ENCODE results near the gene JMJD4.

JMJD4 gene

DNA sequence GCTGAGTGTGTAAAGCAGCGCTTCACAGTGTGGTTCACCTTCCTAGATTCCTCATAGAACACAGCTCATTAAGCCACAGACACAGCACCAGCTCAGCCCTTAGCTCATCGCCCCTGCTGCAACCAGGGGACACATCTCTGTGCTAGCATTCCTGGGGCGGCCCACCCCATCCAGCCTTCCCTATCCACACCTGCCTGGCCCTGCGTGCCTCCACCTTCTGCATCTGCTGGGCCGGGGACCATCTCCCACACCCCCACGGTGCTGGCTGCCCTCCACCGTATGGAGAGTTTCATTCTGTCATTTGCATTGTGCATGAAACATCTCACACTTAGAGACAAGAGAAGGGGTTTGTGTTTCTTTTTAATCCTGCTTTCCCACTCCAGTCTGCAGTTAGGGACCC is 44.6 kb upstream of the JMJD4 start:
- Histone ChIP-seq H3K27me3 (ENCODE audit: insufficient read depth, low read depth) (no peaks in the 10 kb centered on the region), H3K36me3 (ENCODE audit: insufficient read depth) (0 out of 2 replicates have a peak, but pooled peaks cover 3% of the 10 kb centered on the region)
- TF ChIP-seq, protein P1, sequence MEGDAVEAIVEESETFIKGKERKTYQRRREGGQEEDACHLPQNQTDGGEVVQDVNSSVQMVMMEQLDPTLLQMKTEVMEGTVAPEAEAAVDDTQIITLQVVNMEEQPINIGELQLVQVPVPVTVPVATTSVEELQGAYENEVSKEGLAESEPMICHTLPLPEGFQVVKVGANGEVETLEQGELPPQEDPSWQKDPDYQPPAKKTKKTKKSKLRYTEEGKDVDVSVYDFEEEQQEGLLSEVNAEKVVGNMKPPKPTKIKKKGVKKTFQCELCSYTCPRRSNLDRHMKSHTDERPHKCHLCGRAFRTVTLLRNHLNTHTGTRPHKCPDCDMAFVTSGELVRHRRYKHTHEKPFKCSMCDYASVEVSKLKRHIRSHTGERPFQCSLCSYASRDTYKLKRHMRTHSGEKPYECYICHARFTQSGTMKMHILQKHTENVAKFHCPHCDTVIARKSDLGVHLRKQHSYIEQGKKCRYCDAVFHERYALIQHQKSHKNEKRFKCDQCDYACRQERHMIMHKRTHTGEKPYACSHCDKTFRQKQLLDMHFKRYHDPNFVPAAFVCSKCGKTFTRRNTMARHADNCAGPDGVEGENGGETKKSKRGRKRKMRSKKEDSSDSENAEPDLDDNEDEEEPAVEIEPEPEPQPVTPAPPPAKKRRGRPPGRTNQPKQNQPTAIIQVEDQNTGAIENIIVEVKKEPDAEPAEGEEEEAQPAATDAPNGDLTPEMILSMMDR (conservative IDR thresholded peaks at IDR 0.05; ENCODE audit: low read depth, low read length): no peak

DNA sequence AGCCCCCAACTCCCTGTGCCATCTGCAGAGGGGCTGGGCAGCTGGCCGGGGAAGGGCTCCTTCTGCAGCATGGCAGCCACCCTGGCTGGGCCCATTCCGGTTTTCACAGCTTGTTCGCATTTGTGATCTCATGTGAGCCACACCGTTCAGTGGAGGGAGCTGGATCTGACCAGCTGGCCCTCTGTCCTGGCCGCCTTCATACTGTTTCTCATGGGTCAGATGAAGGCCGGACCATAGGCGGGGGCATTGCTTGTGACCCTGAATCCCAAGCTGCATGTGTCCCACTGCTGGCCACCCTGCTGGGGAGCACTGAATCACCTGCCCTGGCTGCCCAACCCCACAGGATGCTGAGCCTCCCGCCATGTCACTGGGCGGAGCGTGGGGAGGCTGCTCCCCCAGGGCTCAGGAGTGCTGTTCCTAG is 43.9 kb upstream of the JMJD4 start:
- Histone ChIP-seq H3K79me2 (ENCODE audit: insufficient read depth, low read depth) (no peaks in the 10 kb centered on the region), H3K9ac (no peak overlapping the region), H3K27ac (no peak overlapping the region), H4K20me1 (ENCODE audit: insufficient read depth) (no peaks in the 10 kb centered on the region), H3K4me2 (no peak overlapping the region), H3K27me3 (ENCODE audit: insufficient read depth, low read depth) (no peaks in the 10 kb centered on the region), H3K4me1 (ENCODE audit: low read depth, poor library complexity, severe bottlenecking) (no peaks in the 10 kb centered on the region), H3K36me3 (ENCODE audit: insufficient read depth) (0 out of 2 replicates have a peak, but pooled peaks cover 3% of the 10 kb centered on the region), H2AFZ (ENCODE audit: low read depth) (no peak overlapping the region), H3K4me3 (IDR thresholded peaks at IDR 0.05; ENCODE audit: insufficient read depth, low read depth, low read length) (no peak overlapping the region)
- TF ChIP-seq, protein P1 (conservative IDR thresholded peaks at IDR 0.05; ENCODE audit: low read depth, low read length): no peak

More for the DNA sequence above, 44.6 kb upstream of the JMJD4 start:
- Histone ChIP-seq H2AFZ (ENCODE audit: low read depth) (no peak overlapping the region), H3K4me3 (IDR thresholded peaks at IDR 0.05; ENCODE audit: insufficient read depth, low read depth, low read length) (no peak overlapping the region), H3K9ac (no peak overlapping the region), H3K4me2 (no peak overlapping the region), H3K79me2 (ENCODE audit: insufficient read depth, low read depth) (no peaks in the 10 kb centered on the region), H4K20me1 (ENCODE audit: insufficient read depth) (no peaks in the 10 kb centered on the region), H3K4me1 (ENCODE audit: low read depth, poor library complexity, severe bottlenecking) (no peaks in the 10 kb centered on the region), H3K27ac (no peak overlapping the region)

DNA sequence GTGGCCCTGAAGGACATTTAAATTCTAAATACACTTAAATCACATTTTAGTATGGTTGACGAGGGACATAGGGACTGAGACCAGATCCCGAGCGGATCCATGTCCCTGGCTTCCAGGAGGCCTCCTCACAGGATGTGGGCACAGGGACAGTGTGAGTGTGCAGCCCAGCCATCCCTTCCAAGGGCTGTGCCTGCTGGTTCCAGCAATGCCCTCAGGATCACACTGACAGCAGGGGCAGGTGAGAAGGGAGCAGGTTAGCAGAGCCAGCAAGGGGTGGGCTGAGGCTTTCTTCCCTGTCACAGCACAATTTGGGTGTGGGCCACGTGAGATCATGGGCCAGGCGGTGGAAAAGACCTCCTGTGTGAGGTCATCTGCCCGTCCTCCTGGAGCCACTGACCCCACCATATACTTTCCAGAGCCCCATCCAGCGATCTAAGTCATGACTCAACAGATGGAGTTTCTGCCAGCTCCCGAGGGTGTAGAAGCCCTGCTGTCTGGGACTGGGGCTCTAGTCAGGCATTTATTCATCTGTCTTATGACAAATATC is 43.4 kb upstream of the JMJD4 start:
- Histone ChIP-seq H3K9ac (no peak overlapping the region), H4K20me1 (ENCODE audit: insufficient read depth) (no peaks in the 10 kb centered on the region), H3K4me2 (no peak overlapping the region), H3K36me3 (ENCODE audit: insufficient read depth) (0 out of 2 replicates have a peak, but pooled peaks cover 3% of the 10 kb centered on the region), H3K27me3 (ENCODE audit: insufficient read depth, low read depth) (no peaks in the 10 kb centered on the region), H2AFZ (ENCODE audit: low read depth) (no peak overlapping the region), H3K79me2 (ENCODE audit: insufficient read depth, low read depth) (no peaks in the 10 kb centered on the region), H3K27ac (no peak overlapping the region), H3K4me1 (ENCODE audit: low read depth, poor library complexity, severe bottlenecking) (no peaks in the 10 kb centered on the region), H3K4me3 (IDR thresholded peaks at IDR 0.05; ENCODE audit: insufficient read depth, low read depth, low read length) (no peak overlapping the region)
- TF ChIP-seq, protein P1 (conservative IDR thresholded peaks at IDR 0.05; ENCODE audit: low read depth, low read length): no peak

DNA sequence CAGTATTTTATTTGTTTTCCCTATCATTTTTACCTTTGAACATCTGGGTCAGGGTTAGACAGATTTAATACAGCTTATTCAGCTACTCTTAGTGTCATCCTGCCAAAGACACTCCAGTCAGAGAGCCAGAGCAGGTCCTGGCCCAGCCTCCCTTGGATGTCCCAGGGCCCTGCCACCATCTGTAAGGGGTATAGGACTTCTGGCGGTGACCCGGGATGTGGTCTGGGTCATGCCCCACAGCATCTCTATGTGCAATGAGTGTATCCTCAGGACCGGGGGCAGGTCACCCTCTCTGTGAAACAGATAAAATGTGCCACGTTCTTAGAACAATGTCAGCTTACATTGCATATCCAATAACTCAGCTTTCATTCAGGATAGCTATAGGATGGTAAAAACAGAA is 42.5 kb upstream of the JMJD4 start:
- H3K4me1 ChIP-seq (ENCODE audit: low read depth, poor library complexity, severe bottlenecking): no peaks in the 10 kb centered on the region
- H3K36me3 ChIP-seq (ENCODE audit: insufficient read depth): 0 out of 2 replicates have a peak, but pooled peaks cover 3% of the 10 kb centered on the region

More for the DNA sequence above, 42.5 kb upstream of the JMJD4 start:
- Histone ChIP-seq H3K9ac (no peak overlapping the region), H3K27ac (no peak overlapping the region), H4K20me1 (ENCODE audit: insufficient read depth) (no peaks in the 10 kb centered on the region), H3K4me3 (IDR thresholded peaks at IDR 0.05; ENCODE audit: insufficient read depth, low read depth, low read length) (no peak overlapping the region), H3K4me2 (no peak overlapping the region), H3K27me3 (ENCODE audit: insufficient read depth, low read depth) (no peaks in the 10 kb centered on the region), H3K79me2 (ENCODE audit: insufficient read depth, low read depth) (no peaks in the 10 kb centered on the region), H2AFZ (ENCODE audit: low read depth) (no peak overlapping the region)
- TF ChIP-seq, protein P1 (conservative IDR thresholded peaks at IDR 0.05; ENCODE audit: low read depth, low read length): no peak
